ENCODE measurements around the gene TRIM15.

TRIM15 gene

GRCh38 chr6:30162265-30163089 lies 869 bp upstream of the TRIM15 start (continued):
- no peak for TF ChIP-seq ZNF544 (tag by site-specific recombination; IDR thresholded peaks at IDR 0.05)
- no peak for TF ChIP-seq ZSCAN16 (tag by site-specific recombination; IDR thresholded peaks at IDR 0.05)
- TF ChIP-seq HIC1 (tag by site-specific recombination; IDR thresholded peaks at IDR 0.05), result no peak; the same call in 1 of the 2 replicates
- peak; percentile 89 for TF ChIP-seq ZNF629 (tag by site-specific recombination; IDR thresholded peaks at IDR 0.05)
- TF ChIP-seq GFI1B (tag by site-specific recombination; IDR thresholded peaks at IDR 0.05), result peak; percentile 83
- TF ChIP-seq REPIN1 (tag by site-specific recombination; IDR thresholded peaks at IDR 0.05; ENCODE audit: low read depth), result no peak; the same call in 1 of the 2 replicates
- TF ChIP-seq, protein P1, sequence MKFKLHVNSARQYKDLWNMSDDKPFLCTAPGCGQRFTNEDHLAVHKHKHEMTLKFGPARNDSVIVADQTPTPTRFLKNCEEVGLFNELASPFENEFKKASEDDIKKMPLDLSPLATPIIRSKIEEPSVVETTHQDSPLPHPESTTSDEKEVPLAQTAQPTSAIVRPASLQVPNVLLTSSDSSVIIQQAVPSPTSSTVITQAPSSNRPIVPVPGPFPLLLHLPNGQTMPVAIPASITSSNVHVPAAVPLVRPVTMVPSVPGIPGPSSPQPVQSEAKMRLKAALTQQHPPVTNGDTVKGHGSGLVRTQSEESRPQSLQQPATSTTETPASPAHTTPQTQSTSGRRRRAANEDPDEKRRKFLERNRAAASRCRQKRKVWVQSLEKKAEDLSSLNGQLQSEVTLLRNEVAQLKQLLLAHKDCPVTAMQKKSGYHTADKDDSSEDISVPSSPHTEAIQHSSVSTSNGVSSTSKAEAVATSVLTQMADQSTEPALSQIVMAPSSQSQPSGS (tag by site-specific recombination; IDR thresholded peaks at IDR 0.05; ENCODE audit: low read depth), result no peak
- peak; percentile 83; the same call in 1 of the 2 replicates for TF ChIP-seq ZNF514 (tag by site-specific recombination; IDR thresholded peaks at IDR 0.05)
- 0 out of 2 replicates have a peak, but pooled peaks have one; percentile 47 for TF ChIP-seq ZNF324 (tag by site-specific recombination; IDR thresholded peaks at IDR 0.05)
- peak; percentile 84 for TF ChIP-seq ZBTB21 (tag by site-specific recombination; IDR thresholded peaks at IDR 0.05)
- peak; percentile 96 for TF ChIP-seq ZNF664 (tag by site-specific recombination; IDR thresholded peaks at IDR 0.05)
- TF ChIP-seq ZNF114 (tag by site-specific recombination; IDR thresholded peaks at IDR 0.05), result no peak
- peak; percentile 100 for TF ChIP-seq ZNF555 (tag by site-specific recombination; conservative IDR thresholded peaks at IDR 0.05)
- no peak for TF ChIP-seq ZNF768 (tag by site-specific recombination; IDR thresholded peaks at IDR 0.05)
- TF ChIP-seq ZNF530 (tag by site-specific recombination; IDR thresholded peaks at IDR 0.05; ENCODE audit: low read depth), result peak; percentile 86
- no peak for TF ChIP-seq KLF16 (tag by site-specific recombination; IDR thresholded peaks at IDR 0.05)
- TF ChIP-seq, protein P2, sequence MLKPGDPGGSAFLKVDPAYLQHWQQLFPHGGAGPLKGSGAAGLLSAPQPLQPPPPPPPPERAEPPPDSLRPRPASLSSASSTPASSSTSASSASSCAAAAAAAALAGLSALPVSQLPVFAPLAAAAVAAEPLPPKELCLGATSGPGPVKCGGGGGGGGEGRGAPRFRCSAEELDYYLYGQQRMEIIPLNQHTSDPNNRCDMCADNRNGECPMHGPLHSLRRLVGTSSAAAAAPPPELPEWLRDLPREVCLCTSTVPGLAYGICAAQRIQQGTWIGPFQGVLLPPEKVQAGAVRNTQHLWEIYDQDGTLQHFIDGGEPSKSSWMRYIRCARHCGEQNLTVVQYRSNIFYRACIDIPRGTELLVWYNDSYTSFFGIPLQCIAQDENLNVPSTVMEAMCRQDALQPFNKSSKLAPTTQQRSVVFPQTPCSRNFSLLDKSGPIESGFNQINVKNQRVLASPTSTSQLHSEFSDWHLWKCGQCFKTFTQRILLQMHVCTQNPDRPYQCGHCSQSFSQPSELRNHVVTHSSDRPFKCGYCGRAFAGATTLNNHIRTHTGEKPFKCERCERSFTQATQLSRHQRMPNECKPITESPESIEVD (tag by site-specific recombination; IDR thresholded peaks at IDR 0.05), result no peak
- peak; percentile 78 for TF ChIP-seq ZNF366 (tag by site-specific recombination; conservative IDR thresholded peaks at IDR 0.05)
- no peak for TF ChIP-seq ZNF311 (tag by site-specific recombination; IDR thresholded peaks at IDR 0.05; ENCODE audit: borderline replicate concordance)
- TF ChIP-seq ZBTB1 (tag by site-specific recombination; IDR thresholded peaks at IDR 0.05), result no peak
- no peak for TF ChIP-seq CTCF (tag by site-specific recombination; IDR thresholded peaks at IDR 0.05)
- no peak for TF ChIP-seq PATZ1 (tag by site-specific recombination; IDR thresholded peaks at IDR 0.05)
- no peak for TF ChIP-seq KLF8 (tag by site-specific recombination; IDR thresholded peaks at IDR 0.05)
- TF ChIP-seq BCL6B (tag by site-specific recombination; IDR thresholded peaks at IDR 0.05), result no peak
- TF ChIP-seq ZNF658 (tag by site-specific recombination; IDR thresholded peaks at IDR 0.05), result no peak
- no peak for TF ChIP-seq ZSCAN18 (tag by site-specific recombination; IDR thresholded peaks at IDR 0.05)
- TF ChIP-seq ZNF670 (tag by site-specific recombination; IDR thresholded peaks at IDR 0.05; ENCODE audit: low read depth), result no peak

Measured in HEK293 (cell line).